Sigmoid colon (tissue), 7 donors: ENCODE data around the gene MEIOB. TPM values are rescaled to one million over a fixed set of nuclear protein-coding genes. Genes with fewer than 3 reads are reported as not detected.

Source experiments
- DNase-seq: peaks from one replicate; pipeline ENCODE4 v3.0.0-alpha.2; 2019
- H3K27ac ChIP-seq, 4 donors: fragments of 200-600 bp; sonication (generic); one replicate each; pipeline ENCODE4 v1.5.1; 2016 to 2019; ENCODE audit warnings: mild to moderate bottlenecking in 1 of 4
- H3K27me3 ChIP-seq, 3 donors: fragments of 200-600 bp; sonication (generic); one replicate each; pipeline ENCODE4 v1.5.1; 2019; ENCODE audit warnings: mild to moderate bottlenecking in 1 of 3
- H3K36me3 ChIP-seq, 4 donors: fragments of 200-600 bp; sonication (generic); one replicate each; pipeline ENCODE4 v1.5.1; 2016 to 2019
- H3K4me1 ChIP-seq, 4 donors: fragments of 200-600 bp; sonication (generic); one replicate each; pipeline ENCODE4 v1.5.1; 2017 to 2019
- H3K4me3 ChIP-seq, 4 donors: fragments of 200-600 bp; sonication (generic); one replicate each; pipeline ENCODE4 v1.5.1; 2017 to 2019; ENCODE audit warnings: mild to moderate bottlenecking in 2 of 4, moderate library complexity in 1 of 4
- H3K9me3 ChIP-seq, 4 donors: fragments of 200-600 bp in 3 of 4; sonication (generic) in 3 of 4; one replicate each; pipeline versions ENCODE4 v1.5.1 to v1.6.1; 2013 to 2019
- CTCF ChIP-seq, 4 experiments: fragments of 450-650 bp in 3 of 4; fragments of 200-600 bp in 1 of 4; IDR thresholded peaks; one replicate each; pipeline ENCODE4 v1.5.1; 2016 to 2019; ENCODE audit warnings: antibody characterized with exemption in 4 of 4, mild to moderate bottlenecking in 3 of 4, moderate library complexity in 2 of 4
- EP300 ChIP-seq, 4 donors: sonication (generic); formaldehyde crosslinking; IDR thresholded peaks; one replicate each; pipeline ENCODE4 v1.6.1; 2017; ENCODE audit warnings: antibody characterized with exemption in 4 of 4
- POLR2A ChIP-seq, 2 donors: fragments of 450-650 bp; IDR thresholded peaks; one replicate each; pipeline ENCODE4 v1.6.1; 2016; ENCODE audit warnings: antibody characterized with exemption in 2 of 2, mild to moderate bottlenecking in 2 of 2, moderate library complexity in 2 of 2
- POLR2AphosphoS5 ChIP-seq, 4 donors: sonication (generic); formaldehyde crosslinking; IDR thresholded peaks; one replicate each; pipeline ENCODE4 v1.6.1; 2017; ENCODE audit warnings: antibody characterized with exemption in 4 of 4
- WGBS, 2 donors: extraction: QIAGEN DNeasy Blood & Tissue Kit; methylation state at CpG; one replicate each; pipeline ENCODE4 v1.1.7; 2013; 5-methylcytosine and 5-hydroxymethylcytosine counted together
- intact Hi-C: fragments of 100-400 bp; cut with DNase I; formaldehyde crosslinking; loops from one replicate; pipeline ENCODE4 v1.15.1; 2023
- polyA plus RNA-seq, 3 donors: library from polyadenylated mRNA; stranded (reverse); fragments of 200-250 nt; gene quantifications; one replicate each; pipeline ENCODE4 v1.2.3, GENCODE V29; 2013
- total RNA-seq, 4 donors: library from RNA; depleted of rRNA; stranded (reverse); fragments of >200 nt; gene quantifications; one replicate each; pipeline ENCODE4 v1.1.0, GENCODE V29; 2016
- donor health status: healthy with polysubstance abuse.
- donor health status: Bipolar disorder and iron deficiency.
- donor health status: healthy.

The MEIOB gene
- total and polyA plus RNA-seq, 7 donors, result 0.10 TPM; not detected in 6

- intact Hi-C loops, result no loop called here
- Histone ChIP-seq H3K4me3 (no peak overlapping the region), H3K4me1 (peaks cover 0 to 4% (median 0%) of the 10 kb centered on the region in 4 donors), H3K9me3 (no peaks in the 10 kb centered on the region), H3K36me3 (peaks cover 42 to 95% (median 50%) of the 10 kb centered on the region in 4 donors), H3K27me3 (no peaks in the 10 kb centered on the region), H3K27ac (no peak overlapping the region)
- DNase-seq, result no peak
- no peak for TF ChIP-seq CTCF (IDR thresholded peaks at IDR 0.05)
- no peak for TF ChIP-seq POLR2AphosphoS5 (IDR thresholded peaks at IDR 0.05)
- TF ChIP-seq POLR2A (IDR thresholded peaks at IDR 0.05), result no peak
- no peak for TF ChIP-seq EP300 (IDR thresholded peaks at IDR 0.05)
- WGBS, 2 donors, result 94% methylated on average over 17 of the region's 17 CpGs
Observed at GRCh38 chr16:1817716-1818115, 54.2 kb downstream of the MEIOB start.

GRCh38 chr16:1817276-1817589 lies 54.7 kb downstream of the MEIOB start:
- TF ChIP-seq CTCF (IDR thresholded peaks at IDR 0.05) (no peak), POLR2AphosphoS5 (IDR thresholded peaks at IDR 0.05) (no peak), EP300 (IDR thresholded peaks at IDR 0.05) (no peak), POLR2A (IDR thresholded peaks at IDR 0.05) (no peak)
- intact Hi-C loops, result no loop called here
- no peaks in the 10 kb centered on the region for H3K27me3 ChIP-seq
- H3K4me3 ChIP-seq, result no peak overlapping the region
- DNase-seq, result no peak
- H3K4me1 ChIP-seq, result peaks cover 0 to 6% (median 0%) of the 10 kb centered on the region in 4 donors
- peaks cover 37 to 90% (median 46%) of the 10 kb centered on the region in 4 donors for H3K36me3 ChIP-seq
- 95 to 96% methylated on average over 9 of the region's 9 CpGs for WGBS, 2 donors
- no peaks in the 10 kb centered on the region for H3K9me3 ChIP-seq
- H3K27ac ChIP-seq, result no peak overlapping the region

GRCh38 chr16:1816396-1817275 lies 55.3 kb downstream of the MEIOB start:
- Histone ChIP-seq H3K4me1 (peaks cover 0 to 6% (median 0%) of the 10 kb centered on the region in 4 donors), H3K27me3 (no peaks in the 10 kb centered on the region), H3K27ac (no peak overlapping the region), H3K4me3 (no peak overlapping the region), H3K36me3 (peaks cover 32 to 84% (median 41%) of the 10 kb centered on the region in 4 donors), H3K9me3 (no peaks in the 10 kb centered on the region)
- intact Hi-C loops, result no loop called here
- no peak for TF ChIP-seq POLR2AphosphoS5 (IDR thresholded peaks at IDR 0.05)
- TF ChIP-seq POLR2A (IDR thresholded peaks at IDR 0.05), result no peak
- TF ChIP-seq EP300 (IDR thresholded peaks at IDR 0.05), result no peak
- TF ChIP-seq CTCF (IDR thresholded peaks at IDR 0.05), result no peak
- WGBS, 2 donors, result 95 to 96% methylated on average over 40 of the region's 40 CpGs
- DNase-seq, result no peak

- WGBS, 2 donors, result 89 to 92% methylated on average over 11 of the region's 11 CpGs
- intact Hi-C loops, result no loop called here
- Histone ChIP-seq H3K9me3 (no peaks in the 10 kb centered on the region), H3K4me3 (no peak overlapping the region), H3K27me3 (no peaks in the 10 kb centered on the region), H3K36me3 (peaks cover 25 to 78% (median 32%) of the 10 kb centered on the region in 4 donors), H3K4me1 (peaks cover 0 to 6% (median 0%) of the 10 kb centered on the region in 4 donors), H3K27ac (no peak overlapping the region)
- DNase-seq, result no peak
- TF ChIP-seq CTCF (IDR thresholded peaks at IDR 0.05) (no peak), EP300 (IDR thresholded peaks at IDR 0.05) (no peak), POLR2A (IDR thresholded peaks at IDR 0.05) (no peak), POLR2AphosphoS5 (IDR thresholded peaks at IDR 0.05) (no peak)
Observed at GRCh38 chr16:1815461-1815860, 56.5 kb downstream of the MEIOB start.
